Endothelial cell of umbilical vein (primary cell): Measurements from ENCODE around the gene CALML6. TPM values are rescaled to one million over a fixed set of nuclear protein-coding genes. Genes with fewer than 3 reads are reported as not detected.

Source experiments
- BruUV-seq: library from RNA; stranded (reverse); fragments of 400-500 nt; replicated peaks from 2 replicates; lab custom pipeline; 2021; lab: Mats Ljungman, UMichigan
- CTCF ChIA-PET: fragments of 300-600, 350-600 bp; sonication (Branson Sonifier 250); formaldehyde crosslinking; loops from one replicate; lab custom pipeline; 2021; ENCODE audit warnings: antibody characterized with exemption, inconsistent platforms; lab: Charles Lee
- POLR2A ChIA-PET: fragments of 300-600, 350-600 bp; sonication (Branson Sonifier 250); formaldehyde crosslinking; loops from one replicate; lab custom pipeline; 2021; ENCODE audit warnings: antibody characterized with exemption, inconsistent platforms; lab: Charles Lee
- DNase-seq: peaks from one replicate; pipeline ENCODE4 v3.0.0-alpha.2; 2011; ENCODE audit warnings: low read depth, low spot score
- FAIRE-seq: peaks from 2 replicates; lab custom pipeline; 2011; peaks lifted over from hg19 to GRCh38; lab: Jason Lieb, UNC
- H2AFZ ChIP-seq: 2 replicates; pipeline ENCODE4 v1.6.0; 2012; ENCODE audit warnings: low read depth, low read length, control low read depth, inconsistent platforms
- H3K27ac ChIP-seq: 2 replicates; pipeline ENCODE4 v1.5.1; 2011; ENCODE audit warnings: low read depth, mild to moderate bottlenecking, control low read depth, low read length, moderate library complexity; ENCODE audit not compliant: insufficient read depth
- H3K27me3 ChIP-seq, 2 experiments: 2 replicates each; pipeline versions ENCODE4 v1.6.0 to v1.6.1; 2011; ENCODE audit warnings: low read length in 2 of 2, mixed read lengths in 1 of 2; ENCODE audit not compliant: control insufficient read depth in 2 of 2, insufficient read depth in 2 of 2
- H3K36me3 ChIP-seq, 2 experiments: 2 replicates in 1 of 2; 3 replicates in 1 of 2; pipeline ENCODE4 v1.5.1; 2011; ENCODE audit warnings: low read length in 2 of 2, mild to moderate bottlenecking in 1 of 2, moderate library complexity in 1 of 2; ENCODE audit not compliant: control insufficient read depth in 2 of 2, insufficient read depth in 2 of 2; ENCODE audit errors: extremely low read depth in 1 of 2
- H3K4me1 ChIP-seq: 3 replicates; pipeline ENCODE4 v1.5.1; 2011; ENCODE audit warnings: mild to moderate bottlenecking, low read length; ENCODE audit not compliant: control insufficient read depth, insufficient read depth; ENCODE audit errors: extremely low read depth
- H3K4me2 ChIP-seq: 2 replicates; pipeline ENCODE4 v1.6.1; 2011; ENCODE audit warnings: low read length, control low read depth, mixed read lengths; ENCODE audit not compliant: insufficient read depth
- H3K4me3 ChIP-seq, 3 experiments: fragments of 200-600 bp in 1 of 3; sonication (generic), shearing (Covaris generic) in 1 of 3; replicated peaks in 1 of 3; 2 replicates each; pipeline ENCODE4 v1.5.1; 2011 to 2016; ENCODE audit warnings: control low read depth in 3 of 3, low read length in 3 of 3, mild to moderate bottlenecking in 2 of 3, inconsistent platforms in 1 of 3, low read depth in 1 of 3, moderate library complexity in 1 of 3; ENCODE audit not compliant: insufficient read depth in 1 of 3
- H3K79me2 ChIP-seq: 2 replicates; pipeline ENCODE4 v1.6.0; 2012; ENCODE audit warnings: low read length, inconsistent platforms; ENCODE audit not compliant: control insufficient read depth, insufficient read depth
- H3K9ac ChIP-seq: replicated peaks from 2 replicates; pipeline ENCODE3; 2011; ENCODE audit warnings: low read length, control low read depth; ENCODE audit not compliant: insufficient read depth; ENCODE audit errors: extremely low read depth
- H3K9me1 ChIP-seq: replicated peaks from 3 replicates; pipeline ENCODE4 v1.6.0; 2011; ENCODE audit warnings: mild to moderate bottlenecking, low read length; ENCODE audit not compliant: control insufficient read depth, insufficient read depth; ENCODE audit errors: extremely low read depth
- H3K9me3 ChIP-seq: replicated peaks from 2 replicates; pipeline ENCODE4 v1.5.1; 2012; ENCODE audit warnings: low read length, inconsistent platforms; ENCODE audit not compliant: control insufficient read depth, insufficient read depth
- H4K20me1 ChIP-seq: replicated peaks from 2 replicates; pipeline ENCODE3; 2011; ENCODE audit warnings: mild to moderate bottlenecking, low read length; ENCODE audit not compliant: control insufficient read depth, insufficient read depth; ENCODE audit errors: extremely low read depth
- CTCF ChIP-seq, 2 donors: IDR thresholded peaks; 1 replicate in 1 of 2; 2 replicates in 1 of 2; pipeline ENCODE4 v1.5.1; 2011; ENCODE audit warnings: low read length in 2 of 2, mild to moderate bottlenecking in 2 of 2, moderate library complexity in 2 of 2, control low read depth in 1 of 2, inconsistent platforms in 1 of 2, low read depth in 1 of 2; ENCODE audit not compliant: insufficient read depth in 1 of 2; ENCODE audit errors: extremely low read depth in 1 of 2
- EZH2 ChIP-seq: IDR thresholded peaks from 2 replicates; pipeline ENCODE4 v1.6.1; 2012; ENCODE audit warnings: borderline replicate concordance, low read depth, mild to moderate bottlenecking, moderate library complexity, low read length, inconsistent platforms; ENCODE audit not compliant: severe bottlenecking
- FOS ChIP-seq: IDR thresholded peaks from 2 replicates; pipeline ENCODE4 v1.6.1; 2011; ENCODE audit warnings: mild to moderate bottlenecking, low read length, moderate library complexity, borderline replicate concordance; ENCODE audit not compliant: insufficient read depth
- GATA2 ChIP-seq: IDR thresholded peaks from 2 replicates; pipeline ENCODE4 v1.7.0; 2011; ENCODE audit warnings: low read depth, mild to moderate bottlenecking, moderate library complexity, mixed read lengths, low read length; ENCODE audit not compliant: insufficient read length, insufficient read depth
- JUN ChIP-seq: IDR thresholded peaks from 2 replicates; pipeline ENCODE4 v1.6.1; 2011; ENCODE audit warnings: borderline replicate concordance, low read depth; ENCODE audit not compliant: insufficient read length, insufficient read depth
- MAX ChIP-seq: IDR thresholded peaks from 2 replicates; pipeline ENCODE4 v1.6.1; 2011; ENCODE audit not compliant: insufficient read depth, insufficient read length
- MYC ChIP-seq: IDR thresholded peaks from one replicate; pipeline ENCODE4 v1.6.1; 2011; ENCODE audit warnings: mild to moderate bottlenecking, low read depth, low read length
- POLR2A ChIP-seq: IDR thresholded peaks from 2 replicates; pipeline ENCODE4 v1.6.1; 2012; ENCODE audit warnings: low read depth, mild to moderate bottlenecking, control low read depth, low read length
- POLR2AphosphoS5 ChIP-seq: IDR thresholded peaks from 2 replicates; pipeline ENCODE4 v1.6.1; 2012; ENCODE audit warnings: low read depth, mild to moderate bottlenecking, control low read depth, low read length, moderate library complexity; ENCODE audit not compliant: insufficient read depth
- dilution Hi-C: fragments of 300-500 bp; cut with MboI; formaldehyde crosslinking; loops from one replicate; pipeline ENCODE4 v1.15.0; 2019; ENCODE audit warnings: low sequenced_read_pairs; ENCODE audit not compliant: extremely low pct_ligation_motif_present
- intact Hi-C: fragments of 100-400 bp; cut with micrococcal nuclease; formaldehyde crosslinking; loops from one replicate; pipeline ENCODE4 v1.10.0; 2022
- polyA plus RNA-seq, 4 experiments: library from polyadenylated mRNA; depleted of rRNA in 3 of 4; stranded (reverse) in 3 of 4; unstranded in 1 of 4; fragments of >200 nt; gene quantifications; 2 replicates each; pipeline versions ENCODE4 v1.2.1 to v1.2.3, GENCODE V29; 2011 to 2012; ENCODE audit warnings: missing spikeins in 1 of 4
- total RNA-seq: library from RNA; stranded (reverse); gene quantifications from 2 replicates; pipeline ENCODE4 v1.2.3, GENCODE V29; 2021

The CALML6 gene
- total and polyA plus RNA-seq, 2 donors (not counting 3 experiments of a cell fraction or from before 2014, with no cell fraction given): 0.36 to 0.44 TPM

- FAIRE-seq: no peak
- H3K27ac ChIP-seq: no peak overlapping the region
- no peaks in the 10 kb centered on the region for H3K27me3 ChIP-seq
- no peak for TF ChIP-seq CTCF (IDR thresholded peaks at IDR 0.05; ENCODE audit: extremely low read depth in 1 of 2, insufficient read depth in 1 of 2, low read depth in 1 of 2, low read length in 2 of 2)
- TF ChIP-seq POLR2AphosphoS5: no peak
- no peak for TF ChIP-seq MAX
- no peak for TF ChIP-seq JUN
- no peak for TF ChIP-seq POLR2A
- TF ChIP-seq GATA2: no peak
- no peak for TF ChIP-seq EZH2
- no peak for TF ChIP-seq FOS
- no peak for TF ChIP-seq MYC
- H3K79me2 ChIP-seq: no peaks in the 10 kb centered on the region
- CTCF ChIA-PET: interaction anchor here (1.5 to 3.3 kb wide), 3 partner anchors 13 to 197 kb away, joined by 5 to 44 read pairs (median 7); no protein-coding TSS in a partner anchor
- DNase-seq: no peak
- H3K9ac ChIP-seq: no peak overlapping the region
- H3K4me2 ChIP-seq: no peak overlapping the region
- intact Hi-C loops: no loop called here
- H2AFZ ChIP-seq: no peak overlapping the region
- no peaks in the 10 kb centered on the region for H3K9me1 ChIP-seq
- dilution Hi-C loops: no loop called here
- POLR2A ChIA-PET: no interaction called here
- BruUV-seq: no TSS peak
- no peaks in the 10 kb centered on the region for H3K4me1 ChIP-seq
- H4K20me1 ChIP-seq: no peaks in the 10 kb centered on the region
- no peaks in the 10 kb centered on the region for H3K9me3 ChIP-seq
- H3K4me3 ChIP-seq: no peak overlapping the region
- no peaks in the 10 kb centered on the region for H3K36me3 ChIP-seq
These were observed 27.9 kb downstream of the CALML6 start for GRCh38 chr1:1942753-1943656.
